Natural killer cell (primary cell): ENCODE data around the gene AGTR1. TPM values are rescaled to one million over a fixed set of nuclear protein-coding genes. Genes with fewer than 3 reads are reported as not detected.

Experiments used
- ATAC-seq, 3 donors: fragments of 150-1000 bp in 2 of 3; fragments of 200-7000 bp in 1 of 3; cut with Tn5 transposase; 1 replicate in 1 of 3; 2 replicates in 2 of 3; pipeline ENCODE4 v1.10.0; 2021; ENCODE audit warnings: mild to moderate bottlenecking in 2 of 3, moderate library complexity in 2 of 3
- DNase-seq, 2 donors: peaks; one replicate each; pipeline versions ENCODE4 v3.0.0 to v3.0.0-alpha.2; 2013 to 2021; ENCODE audit warnings: mixed read lengths in 1 of 2
- H3K27ac ChIP-seq: one replicate; pipeline ENCODE4 v1.5.1; 2013; ENCODE audit warnings: mild to moderate bottlenecking, low read length
- H3K27me3 ChIP-seq: one replicate; pipeline ENCODE4 v1.6.1; 2013; ENCODE audit warnings: low read length; ENCODE audit not compliant: control insufficient read depth, insufficient read depth
- H3K36me3 ChIP-seq: one replicate; pipeline ENCODE4 v1.6.1; 2013; ENCODE audit warnings: low read length; ENCODE audit not compliant: control insufficient read depth, insufficient read depth
- H3K4me1 ChIP-seq: one replicate; pipeline ENCODE4 v1.6.1; 2013; ENCODE audit warnings: low read length; ENCODE audit not compliant: control insufficient read depth, insufficient read depth
- H3K4me3 ChIP-seq: one replicate; pipeline ENCODE4 v1.5.1; 2013; ENCODE audit warnings: low read length
- H3K9me3 ChIP-seq: one replicate; pipeline ENCODE4 v1.6.1; 2013; ENCODE audit warnings: low read length; ENCODE audit not compliant: control insufficient read depth, insufficient read depth
- H3K27ac Mint-ChIP-seq, 2 donors: one replicate each; pipeline ENCODE4 v1.8.0; 2022; ENCODE audit warnings: mild to moderate bottlenecking in 2 of 2, mixed read lengths in 2 of 2, moderate library complexity in 1 of 2
- H3K27me3 Mint-ChIP-seq, 2 donors: one replicate each; pipeline ENCODE4 v1.8.0; 2022; ENCODE audit warnings: low read depth in 2 of 2, mixed read lengths in 2 of 2
- H3K36me3 Mint-ChIP-seq: one replicate; pipeline ENCODE4 v1.8.0; 2022; ENCODE audit warnings: mixed read lengths
- H3K4me1 Mint-ChIP-seq, 2 donors: one replicate each; pipeline ENCODE4 v1.8.0; 2022; ENCODE audit warnings: mixed read lengths in 2 of 2
- H3K4me3 Mint-ChIP-seq: one replicate; pipeline ENCODE4 v1.8.0; 2022; ENCODE audit warnings: mild to moderate bottlenecking, moderate library complexity, mixed read lengths
- H3K9me3 Mint-ChIP-seq, 2 donors: one replicate each; pipeline ENCODE4 v1.8.0; 2022; ENCODE audit warnings: mixed read lengths in 2 of 2
- WGBS: methylation state at CpG from one replicate; pipeline ENCODE4 v1.1.7; 2013; ENCODE audit warnings: missing lambda C conversion rate; ENCODE audit not compliant: insufficient coverage; 5-methylcytosine and 5-hydroxymethylcytosine counted together
- intact Hi-C: fragments of 100-400 bp; cut with micrococcal nuclease; formaldehyde crosslinking; loops from one replicate; pipeline ENCODE4 v1.14.2; 2022
- total RNA-seq, 4 donors: library from RNA; stranded (reverse); fragments of 120-200 nt in 1 of 4; gene quantifications; one replicate each; pipeline versions ENCODE4 v1.2.3 to v1.2.4, GENCODE V29; 2013 to 2022
- TF ChIP-seq, protein P1 (sequence below): fragments of 200-600 bp; IDR thresholded peaks from one replicate; pipeline ENCODE4 v1.8.0; 2022; ENCODE audit warnings: antibody characterized with exemption

The AGTR1 gene
- total RNA-seq, 3 donors from 2014 or later (not counting 1 experiment from before 2014, with no cell fraction given): not detected

DNA sequence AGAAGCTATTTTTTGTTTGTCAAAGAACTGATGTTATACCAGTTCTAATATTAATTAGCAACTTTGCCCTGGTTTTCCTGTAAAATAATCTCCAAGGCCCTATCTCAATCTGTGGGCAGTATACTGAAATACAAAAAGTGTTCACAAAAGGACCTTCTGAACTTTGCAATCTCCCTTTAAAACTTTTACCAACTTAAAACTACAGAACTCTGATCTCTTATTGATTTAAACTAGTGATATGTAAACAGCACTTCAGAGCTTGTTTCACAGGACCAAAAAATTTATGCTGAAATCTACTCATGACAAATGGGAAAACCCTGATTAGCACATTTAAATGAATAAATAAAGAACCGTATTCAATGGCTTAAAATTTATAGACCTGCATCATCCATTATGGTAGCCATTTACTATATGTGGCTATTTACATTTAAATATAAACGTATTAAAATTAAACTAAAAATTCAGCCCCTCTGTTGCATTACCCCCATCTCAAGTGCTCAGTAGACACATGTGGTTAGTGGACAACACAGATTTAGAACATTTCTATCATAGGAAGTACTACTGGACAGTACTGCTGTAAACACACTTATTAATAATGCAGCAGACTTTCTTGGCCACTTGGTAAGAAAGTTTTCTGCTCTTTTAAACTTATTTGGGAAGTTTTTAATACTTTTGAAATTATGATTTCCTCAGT is 12.0 kb downstream of the AGTR1 start:
- ATAC-seq (no peak), DNase-seq (no peak)
- Mint-ChIP-seq H3K27me3 (no peaks in the 10 kb centered on the region), H3K4me1 (no peaks in the 10 kb centered on the region), H3K36me3 (no peaks in the 10 kb centered on the region), H3K4me3 (no peak overlapping the region), H3K9me3 (no peaks in the 10 kb centered on the region), H3K27ac (no peak overlapping the region)
- Histone ChIP-seq H3K4me3 (no peak overlapping the region), H3K36me3 (no peaks in the 10 kb centered on the region), H3K27me3 (no peaks in the 10 kb centered on the region), H3K27ac (no peak overlapping the region), H3K4me1 (no peaks in the 10 kb centered on the region), H3K9me3 (no peaks in the 10 kb centered on the region)
- WGBS: 80% methylated on average over 1 of the region's 2 CpGs
- intact Hi-C loops: no loop called here
- TF ChIP-seq, protein P1, sequence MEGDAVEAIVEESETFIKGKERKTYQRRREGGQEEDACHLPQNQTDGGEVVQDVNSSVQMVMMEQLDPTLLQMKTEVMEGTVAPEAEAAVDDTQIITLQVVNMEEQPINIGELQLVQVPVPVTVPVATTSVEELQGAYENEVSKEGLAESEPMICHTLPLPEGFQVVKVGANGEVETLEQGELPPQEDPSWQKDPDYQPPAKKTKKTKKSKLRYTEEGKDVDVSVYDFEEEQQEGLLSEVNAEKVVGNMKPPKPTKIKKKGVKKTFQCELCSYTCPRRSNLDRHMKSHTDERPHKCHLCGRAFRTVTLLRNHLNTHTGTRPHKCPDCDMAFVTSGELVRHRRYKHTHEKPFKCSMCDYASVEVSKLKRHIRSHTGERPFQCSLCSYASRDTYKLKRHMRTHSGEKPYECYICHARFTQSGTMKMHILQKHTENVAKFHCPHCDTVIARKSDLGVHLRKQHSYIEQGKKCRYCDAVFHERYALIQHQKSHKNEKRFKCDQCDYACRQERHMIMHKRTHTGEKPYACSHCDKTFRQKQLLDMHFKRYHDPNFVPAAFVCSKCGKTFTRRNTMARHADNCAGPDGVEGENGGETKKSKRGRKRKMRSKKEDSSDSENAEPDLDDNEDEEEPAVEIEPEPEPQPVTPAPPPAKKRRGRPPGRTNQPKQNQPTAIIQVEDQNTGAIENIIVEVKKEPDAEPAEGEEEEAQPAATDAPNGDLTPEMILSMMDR: no peak

DNA sequence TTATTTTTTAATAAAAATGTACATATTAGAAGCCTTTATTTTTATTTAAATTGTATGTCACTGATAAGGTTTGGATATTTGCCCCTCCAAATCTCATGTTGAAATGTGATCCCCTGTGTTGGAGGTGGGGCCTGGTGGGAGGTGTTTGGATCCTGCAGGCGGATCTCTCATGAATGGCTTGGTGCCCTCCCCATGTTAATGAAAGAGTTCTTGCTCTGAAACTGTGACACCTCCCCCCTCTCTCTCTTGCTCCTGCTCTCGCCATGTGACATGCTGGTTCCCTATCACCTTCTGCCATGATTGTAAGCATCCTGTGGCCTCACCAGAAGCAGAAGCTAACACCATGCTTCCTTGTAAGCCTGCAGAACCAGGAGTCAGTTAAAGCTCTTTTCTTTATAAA is 13.0 kb downstream of the AGTR1 start:
- Histone ChIP-seq H3K27ac (no peak overlapping the region), H3K4me3 (no peak overlapping the region), H3K27me3 (no peaks in the 10 kb centered on the region), H3K4me1 (no peaks in the 10 kb centered on the region), H3K36me3 (no peaks in the 10 kb centered on the region), H3K9me3 (no peaks in the 10 kb centered on the region)
- TF ChIP-seq, protein P1: no peak
- Mint-ChIP-seq H3K4me3 (no peak overlapping the region), H3K36me3 (no peaks in the 10 kb centered on the region), H3K4me1 (no peaks in the 10 kb centered on the region), H3K9me3 (no peaks in the 10 kb centered on the region), H3K27ac (no peak overlapping the region), H3K27me3 (no peaks in the 10 kb centered on the region)
- DNase-seq: no peak
- WGBS: 80% methylated on average over 2 of the region's 2 CpGs
- intact Hi-C loops: no loop called here
- ATAC-seq: no peak

DNA sequence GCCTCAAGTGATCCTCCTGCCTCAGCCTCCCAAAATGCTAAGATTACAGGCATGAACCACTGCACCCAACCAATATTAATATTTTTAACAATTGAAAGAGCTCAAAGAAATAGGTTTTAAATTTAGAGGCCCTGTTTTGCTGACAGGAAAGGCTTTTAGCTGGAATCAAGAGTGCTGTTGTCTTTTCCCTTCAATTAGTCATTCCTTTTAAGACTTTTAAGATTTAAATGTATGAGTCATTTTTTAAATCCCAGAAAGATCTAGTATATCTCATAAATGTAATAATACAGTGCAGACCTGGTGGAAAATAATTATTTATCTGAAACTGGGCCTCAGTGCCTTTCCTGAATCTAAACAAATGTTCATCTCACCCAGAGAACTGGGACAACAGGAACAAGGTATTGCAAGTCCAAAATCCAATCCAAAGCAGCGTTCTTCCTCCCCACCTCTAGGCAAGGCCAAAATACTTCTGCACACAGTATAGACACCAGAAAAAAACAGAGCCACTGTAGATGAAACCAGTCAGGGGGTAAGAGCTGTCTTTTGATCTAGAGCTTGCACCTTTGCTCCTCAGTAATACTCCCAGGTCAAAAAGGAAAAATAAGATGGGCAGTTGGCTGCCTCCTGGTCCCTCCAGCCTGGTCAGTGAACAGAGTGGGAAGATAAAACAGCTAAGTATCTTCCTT is 14.4 kb downstream of the AGTR1 start:
- H3K4me1 Mint-ChIP-seq: no peaks in the 10 kb centered on the region
- H3K4me3 ChIP-seq: no peak overlapping the region
- H3K27ac ChIP-seq: no peak overlapping the region
- ATAC-seq (no peak), DNase-seq (no peak)
- H3K27me3 ChIP-seq: no peaks in the 10 kb centered on the region
- TF ChIP-seq, protein P1: no peak
- H3K36me3 Mint-ChIP-seq: no peaks in the 10 kb centered on the region
- intact Hi-C loops: no loop called here
- no peaks in the 10 kb centered on the region for H3K36me3 ChIP-seq
- H3K4me1 ChIP-seq: no peaks in the 10 kb centered on the region
- H3K27me3 Mint-ChIP-seq: no peaks in the 10 kb centered on the region
- 90% methylated on average over 1 of the region's 1 CpG for WGBS
- H3K9me3 Mint-ChIP-seq: no peaks in the 10 kb centered on the region
- no peaks in the 10 kb centered on the region for H3K9me3 ChIP-seq
- H3K4me3 Mint-ChIP-seq: no peak overlapping the region
- H3K27ac Mint-ChIP-seq: no peak overlapping the region
